ENCODE measurements around the gene PHF20. TPM values are rescaled to one million over a fixed set of nuclear protein-coding genes. Genes with fewer than 3 reads are reported as not detected.
A peak's percentile ranks its signal among the peaks of the same experiment; 100 is the strongest.

PHF20 gene
- total and polyA plus RNA-seq, 2 of the 13 experiments (the other 11 are each of a cell fraction or from before 2014, with no cell fraction given): 22.8 to 34.1 TPM

DNA sequence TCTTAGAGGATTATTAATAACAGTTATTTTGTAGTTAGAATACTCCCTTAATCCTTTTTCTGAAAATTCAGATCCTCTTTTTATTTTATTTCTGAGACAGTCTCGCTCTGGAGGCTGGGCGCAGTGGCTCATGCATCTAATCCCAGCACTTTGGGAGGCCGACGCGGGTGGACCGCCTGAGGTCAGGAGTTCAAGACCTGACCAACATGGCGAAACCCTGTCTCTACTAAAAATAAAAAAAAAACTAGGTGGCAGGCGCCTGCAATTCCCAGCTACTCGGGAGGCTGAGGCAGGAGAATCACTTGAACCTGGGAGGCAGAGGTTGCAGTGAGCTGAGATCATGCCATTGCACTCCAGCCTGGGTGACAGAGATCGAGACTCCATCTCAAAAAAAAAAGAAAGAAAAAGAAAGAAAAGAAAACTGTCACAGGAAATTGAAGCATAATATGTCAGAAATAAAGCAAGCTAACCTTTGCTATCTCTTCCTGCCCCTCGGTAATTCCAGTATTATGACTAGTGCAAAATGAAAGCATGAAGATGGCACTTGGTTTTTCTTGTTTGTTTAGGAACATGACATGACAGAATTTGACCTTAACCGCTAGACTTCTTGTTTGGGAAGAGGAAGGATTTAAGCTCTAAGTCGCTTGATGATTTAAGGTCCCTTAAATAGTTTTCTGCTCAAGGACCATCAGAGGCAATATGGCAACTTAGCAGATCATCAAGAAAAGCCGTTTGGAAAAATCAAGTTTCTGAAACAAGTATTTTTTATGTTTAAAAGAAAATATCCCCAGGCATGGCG lies 27.9 kb upstream of the PHF20 start (continued):
- TF ChIP-seq AGO1 (IDR thresholded peaks at IDR 0.05; ENCODE audit: low read depth, low read length, poor library complexity, severe bottlenecking) (no peak), CREM (IDR thresholded peaks at IDR 0.05) (0 out of 2 replicates have a peak, but pooled peaks have one; percentile 2), CREM (CRISPR knock-in tag; IDR thresholded peaks at IDR 0.05) (no peak), ZGPAT (CRISPR knock-in tag; IDR thresholded peaks at IDR 0.05) (peak; percentile 82), ZFP1 (CRISPR knock-in tag; IDR thresholded peaks at IDR 0.05) (peak; percentile 15; the same call in 1 of the 2 replicates), HNF1A (IDR thresholded peaks at IDR 0.05; ENCODE audit: low read depth) (no peak), HNF1A (CRISPR knock-in tag; IDR thresholded peaks at IDR 0.05; ENCODE audit: borderline replicate concordance) (no peak), TP53 (CRISPR knock-in tag; conservative IDR thresholded peaks at IDR 0.05) (no peak), ZMYM2 (CRISPR knock-in tag; IDR thresholded peaks at IDR 0.05) (peak; percentile 75), ZNF687 (CRISPR knock-in tag; IDR thresholded peaks at IDR 0.05) (peak; percentile 63), NR0B2 (CRISPR knock-in tag; IDR thresholded peaks at IDR 0.05) (no peak), CHCHD3 (CRISPR knock-in tag; IDR thresholded peaks at IDR 0.05) (no peak)
